HG03520 (cell line): ENCODE data around the gene VPS37B.

ENCODE experiments used
- ATAC-seq: cut with Tn5 transposase; IDR thresholded peaks from one replicate; pipeline ENCODE4 v1.9.1; 2021; ENCODE audit warnings: mild to moderate bottlenecking, moderate library complexity; ENCODE audit not compliant: unreplicated experiment

VPS37B gene

GRCh38 chr12:122867691-122868461 is 28.0 kb downstream of the VPS37B start:
- ATAC-seq, result no peak

GRCh38 chr12:122866950-122867607 is 28.8 kb downstream of the VPS37B start:
- no peak for ATAC-seq

DNA sequence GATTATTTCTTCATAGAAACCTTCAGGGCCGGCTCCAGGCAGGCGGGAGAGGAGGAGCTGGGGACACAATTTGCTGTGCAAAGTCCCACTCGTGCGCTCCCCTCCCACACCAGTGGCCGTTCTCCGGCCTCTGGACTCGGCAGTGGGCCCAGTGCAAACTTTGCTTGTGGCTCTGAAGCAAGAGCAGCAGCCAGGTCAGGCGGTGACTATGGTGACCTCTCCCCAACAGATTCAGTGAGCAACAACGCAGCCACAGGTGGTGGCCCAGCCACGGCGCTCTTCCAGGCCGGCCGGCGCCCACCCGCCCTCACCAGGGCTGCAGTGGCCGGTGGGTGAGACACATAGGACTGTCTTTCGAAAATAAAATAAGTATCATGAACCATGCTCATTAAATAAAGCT is 29.5 kb downstream of the VPS37B start:
- ATAC-seq, result no peak

- ATAC-seq, result no peak
Observed at GRCh38 chr12:122865268-122866231, 30.4 kb downstream of the VPS37B start.

DNA sequence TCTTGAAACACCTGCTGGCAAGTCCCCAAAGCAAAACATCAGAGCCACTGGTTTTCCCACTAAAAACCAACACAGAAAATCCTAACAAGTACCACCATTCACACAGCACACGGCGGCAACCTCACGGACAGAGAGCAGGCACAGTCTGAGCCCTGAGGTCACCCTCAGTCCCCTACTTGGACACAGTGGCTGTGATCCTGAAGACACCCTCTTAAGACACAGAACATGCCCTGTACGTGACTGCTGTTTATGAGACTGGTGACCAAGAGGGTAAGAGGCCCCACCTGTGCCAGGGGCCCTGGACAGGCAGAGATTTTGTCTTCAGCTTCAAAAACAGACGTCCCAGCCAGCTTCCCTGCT is 31.1 kb downstream of the VPS37B start:
- no peak for ATAC-seq

GRCh38 chr12:122862872-122863701 is 32.8 kb downstream of the VPS37B start:
- ATAC-seq, result no peak

DNA sequence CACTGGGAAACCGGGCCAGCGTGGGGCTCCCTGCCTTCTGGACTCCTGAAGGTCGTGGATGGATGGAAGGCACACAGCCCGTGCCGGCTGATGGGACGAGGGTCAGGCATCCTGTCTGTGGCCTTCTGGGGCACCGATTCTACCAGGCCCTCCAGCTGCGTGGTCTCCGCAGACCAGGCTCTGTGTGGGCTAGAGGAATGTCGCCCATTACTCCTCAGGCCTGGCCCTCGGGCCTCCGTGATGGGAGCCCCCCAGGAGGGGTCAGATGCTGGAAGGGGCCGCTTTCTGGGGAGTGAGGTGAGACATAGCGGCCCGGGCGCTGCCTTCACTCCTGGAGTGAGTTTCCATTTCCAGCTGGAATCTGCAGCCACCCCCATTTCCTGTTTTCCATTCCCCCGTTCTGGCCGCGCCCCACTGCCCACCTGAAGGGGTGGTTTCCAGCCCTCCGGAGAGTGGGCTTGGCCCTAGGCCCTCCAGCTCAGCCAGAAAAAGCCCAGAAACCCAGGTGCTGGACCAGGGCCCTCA is 33.8 kb downstream of the VPS37B start:
- ATAC-seq, result no peak

DNA sequence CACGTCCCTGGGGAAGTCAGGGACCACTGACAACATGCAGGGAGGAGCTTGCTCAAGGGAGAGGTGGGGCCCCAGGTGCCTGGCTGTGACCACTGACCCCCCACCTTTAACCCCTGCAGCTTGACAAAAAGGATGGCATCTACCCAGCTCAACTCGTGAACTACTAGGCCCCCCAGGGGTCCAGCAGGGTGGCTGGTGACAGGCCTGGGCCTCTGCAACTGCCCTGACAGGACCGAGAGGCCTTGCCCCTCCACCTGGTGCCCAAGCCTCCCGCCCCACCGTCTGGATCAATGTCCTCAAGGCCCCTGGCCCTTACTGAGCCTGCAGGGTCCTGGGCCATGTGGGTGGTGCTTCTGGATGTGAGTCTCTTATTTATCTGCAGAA is 34.3 kb downstream of the VPS37B start:
- ATAC-seq, result no peak

DNA sequence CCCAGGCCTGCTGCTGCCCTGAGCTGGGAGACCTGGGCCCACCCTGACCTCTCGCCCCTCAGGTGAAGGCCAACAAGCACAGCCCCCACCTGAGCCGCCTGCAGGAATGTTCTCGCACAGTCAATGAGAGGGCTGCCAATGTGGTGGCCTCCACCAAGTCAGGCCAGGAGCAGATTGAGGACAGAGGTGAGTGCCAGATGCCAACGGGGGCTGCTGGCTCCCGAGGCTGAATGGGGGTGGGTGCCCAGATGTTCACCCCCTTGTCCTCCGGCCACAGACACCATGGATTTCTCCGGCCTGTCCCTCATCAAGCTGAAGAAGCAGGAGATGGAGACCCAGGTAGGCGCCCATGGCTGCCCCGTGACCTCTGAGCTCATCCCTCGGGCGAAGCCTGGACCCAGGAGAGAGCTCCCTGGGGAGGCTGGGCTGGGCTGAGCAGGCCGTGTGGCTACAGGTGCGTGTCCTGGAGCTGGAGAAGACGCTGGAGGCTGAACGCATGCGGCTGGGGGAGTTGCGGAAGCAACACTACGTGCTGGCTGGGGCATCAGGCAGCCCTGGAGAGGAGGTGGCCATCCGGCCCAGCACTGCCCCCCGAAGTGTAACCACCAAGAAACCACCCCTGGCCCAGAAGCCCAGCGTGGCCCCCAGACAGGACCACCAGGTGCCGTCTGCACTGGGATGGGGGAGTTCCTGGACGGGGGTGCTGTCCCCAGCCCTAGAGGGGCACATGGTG is 34.9 kb downstream of the VPS37B start:
- ATAC-seq, result no peak

DNA sequence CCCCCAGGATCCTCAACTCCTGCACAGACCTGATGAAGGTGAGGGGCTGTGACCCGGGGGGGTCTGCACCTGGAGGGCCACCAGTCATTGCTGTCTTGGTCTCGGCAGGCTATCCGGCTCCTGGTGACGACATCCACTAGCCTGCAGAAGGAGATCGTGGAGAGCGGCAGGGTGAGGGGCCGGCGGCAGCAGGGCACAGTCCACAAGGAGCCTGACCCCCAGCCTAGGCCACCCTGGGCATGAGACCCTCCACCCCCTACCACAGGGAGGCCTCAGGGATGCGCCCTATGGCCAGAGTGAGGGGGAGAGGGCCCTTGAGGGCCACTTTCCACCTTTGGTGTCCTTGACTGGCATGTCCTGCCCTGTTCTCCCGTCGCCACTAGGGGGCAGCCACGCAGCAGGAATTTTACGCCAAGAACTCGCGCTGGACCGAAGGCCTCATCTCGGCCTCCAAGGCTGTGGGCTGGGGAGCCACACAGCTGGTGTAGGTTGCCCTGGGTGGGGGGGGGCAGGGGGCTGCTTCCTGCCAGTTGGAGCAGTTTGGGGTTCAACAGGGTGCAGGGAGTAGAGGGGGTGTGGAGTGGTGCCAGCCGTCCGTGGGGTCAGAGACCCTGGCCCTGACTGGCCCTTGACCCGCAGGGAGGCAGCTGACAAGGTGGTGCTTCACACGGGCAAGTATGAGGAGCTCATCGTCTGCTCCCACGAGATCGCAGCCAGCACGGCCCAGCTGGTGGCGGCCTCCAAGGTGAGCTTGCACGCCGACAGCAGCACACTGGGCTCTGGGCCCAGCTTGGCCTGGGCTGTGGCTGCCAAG is 35.7 kb downstream of the VPS37B start:
- no peak for ATAC-seq

DNA sequence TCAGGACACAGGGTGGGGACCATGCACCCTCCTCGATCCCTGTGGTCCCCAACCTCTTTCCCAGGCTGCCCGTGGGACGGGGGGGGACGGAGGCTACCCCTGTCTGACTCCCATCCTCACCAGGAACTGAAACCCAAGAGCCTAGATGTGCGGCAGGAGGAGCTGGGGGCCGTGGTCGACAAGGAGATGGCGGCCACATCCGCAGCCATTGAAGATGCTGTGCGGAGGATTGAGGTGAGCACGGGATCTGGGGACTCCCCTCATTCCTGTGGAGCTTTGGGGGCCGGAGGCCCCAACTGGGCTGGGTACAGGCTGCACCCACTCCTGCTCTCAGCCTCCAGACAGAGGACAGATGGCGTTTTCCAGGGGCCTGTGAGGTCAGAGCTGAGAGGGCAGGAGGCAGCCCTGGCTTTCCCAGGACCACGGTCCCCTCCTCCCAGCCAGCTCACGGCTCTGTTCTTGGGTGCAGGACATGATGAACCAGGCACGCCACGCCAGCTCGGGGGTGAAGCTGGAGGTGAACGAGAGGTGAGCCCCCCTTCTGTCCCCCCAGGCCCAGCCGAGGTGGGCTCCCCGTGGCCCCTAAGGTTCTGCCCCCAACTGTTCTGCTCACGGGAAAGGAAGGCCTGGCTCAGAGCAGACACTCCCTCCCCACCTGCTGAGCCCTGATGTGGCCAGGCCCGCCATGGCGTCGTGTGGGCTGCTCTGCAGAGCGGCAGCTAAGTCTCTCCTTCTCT is 36.5 kb downstream of the VPS37B start:
- no peak for ATAC-seq

GRCh38 chr12:122858591-122859302 is 37.2 kb downstream of the VPS37B start:
- no peak for ATAC-seq

- no peak for ATAC-seq
Observed at GRCh38 chr12:122858171-122858570, 37.8 kb downstream of the VPS37B start.

DNA sequence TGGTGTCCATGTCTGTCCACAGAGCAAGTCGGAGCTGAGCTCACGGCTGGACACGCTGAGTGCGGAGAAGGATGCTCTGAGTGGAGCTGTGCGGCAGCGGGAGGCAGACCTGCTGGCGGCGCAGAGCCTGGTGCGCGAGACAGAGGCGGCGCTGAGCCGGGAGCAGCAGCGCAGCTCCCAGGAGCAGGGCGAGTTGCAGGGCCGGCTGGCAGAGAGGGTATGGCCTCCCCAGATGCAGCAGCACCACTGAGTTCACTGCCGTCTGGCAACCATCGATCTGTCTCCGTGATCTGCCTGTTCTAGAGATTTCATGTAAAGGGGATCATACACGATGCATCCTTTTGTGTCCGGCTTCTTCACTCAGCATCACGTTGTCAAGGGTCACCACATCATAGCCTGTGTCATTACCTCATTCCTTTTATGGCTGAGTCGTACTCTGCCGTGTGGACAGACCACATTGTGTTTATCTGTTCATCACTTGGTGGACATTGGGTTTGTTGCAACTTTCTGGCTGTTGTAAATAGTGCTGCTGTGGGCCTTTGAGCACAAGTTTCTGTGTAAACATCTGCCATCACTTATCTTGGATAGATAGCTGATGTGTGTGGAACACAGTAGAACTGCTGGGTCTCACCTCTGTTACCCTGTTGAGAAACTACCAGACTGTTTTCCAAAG is 38.8 kb downstream of the VPS37B start:
- ATAC-seq, result no peak

DNA sequence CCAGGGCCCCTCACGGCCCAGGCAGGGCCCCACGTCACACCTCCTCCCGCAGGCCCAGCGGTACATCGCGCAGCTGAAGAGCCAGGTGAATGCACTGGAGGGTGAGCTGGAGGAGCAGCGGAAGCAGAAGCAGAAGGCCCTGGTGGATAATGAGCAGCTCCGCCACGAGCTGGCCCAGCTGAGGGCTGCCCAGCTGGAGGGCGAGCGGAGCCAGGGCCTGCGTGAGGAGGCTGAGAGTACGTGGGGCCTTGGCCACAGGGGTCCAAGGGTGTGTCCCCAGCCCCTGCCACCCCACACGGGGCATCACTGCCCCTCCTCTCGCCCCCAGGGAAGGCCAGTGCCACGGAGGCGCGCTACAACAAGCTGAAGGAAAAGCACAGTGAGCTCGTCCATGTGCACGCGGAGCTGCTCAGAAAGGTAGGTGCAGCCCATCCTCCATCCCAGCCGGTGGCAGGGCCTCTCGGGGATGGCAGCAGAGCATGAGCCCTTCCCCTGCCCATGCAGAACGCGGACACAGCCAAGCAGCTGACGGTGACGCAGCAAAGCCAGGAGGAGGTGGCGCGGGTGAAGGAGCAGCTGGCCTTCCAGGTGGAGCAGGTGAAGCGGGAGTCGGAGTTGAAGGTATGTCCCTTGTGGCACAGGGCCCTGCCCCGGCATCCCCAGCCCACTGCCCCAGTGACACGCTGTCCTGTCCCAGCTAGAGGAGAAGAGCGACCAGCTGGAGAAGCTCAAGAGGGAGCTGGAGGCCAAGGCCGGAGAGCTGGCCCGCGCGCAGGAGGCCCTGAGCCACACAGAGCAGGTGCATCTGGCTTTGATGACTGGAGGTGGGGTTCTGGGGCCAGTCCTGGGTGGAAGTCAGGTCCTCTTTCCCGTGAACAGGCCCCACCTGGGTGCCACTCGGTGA is 39.7 kb downstream of the VPS37B start:
- no peak for ATAC-seq
